ENCODE measurements around the gene TLR7.

The TLR7 gene

DNA sequence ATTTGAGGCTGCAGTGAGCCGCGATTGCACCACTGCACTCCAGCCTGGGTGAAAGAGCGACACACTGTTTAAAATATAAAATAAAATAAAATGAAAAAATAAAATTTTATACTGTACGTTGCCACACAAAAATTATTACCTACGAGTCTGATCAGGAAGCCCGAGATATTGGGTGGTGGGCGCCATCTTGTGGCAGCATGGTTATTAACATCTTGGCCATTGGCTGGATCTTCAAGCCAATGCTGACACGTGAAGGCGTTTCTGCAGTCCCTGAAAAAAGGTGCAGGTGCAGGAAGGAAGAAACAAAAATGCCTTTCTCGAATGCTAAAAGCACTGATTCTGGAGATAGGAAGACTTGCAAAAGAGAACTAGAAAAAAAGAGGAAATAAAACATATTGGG is 34.6 kb downstream of the TLR7 start:
- TF ChIP-seq CEBPB (IDR thresholded peaks at IDR 0.05) (no peak), ZBTB7A (IDR thresholded peaks at IDR 0.05; ENCODE audit: low read depth) (no peak), EP300 (IDR thresholded peaks at IDR 0.05; ENCODE audit: borderline replicate concordance) (no peak), RAD21 (IDR thresholded peaks at IDR 0.05; ENCODE audit: low read depth) (peak; percentile 60)
- TF ChIP-seq, protein P1, sequence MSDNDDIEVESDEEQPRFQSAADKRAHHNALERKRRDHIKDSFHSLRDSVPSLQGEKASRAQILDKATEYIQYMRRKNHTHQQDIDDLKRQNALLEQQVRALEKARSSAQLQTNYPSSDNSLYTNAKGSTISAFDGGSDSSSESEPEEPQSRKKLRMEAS (IDR thresholded peaks at IDR 0.05): 0 out of 2 replicates have a peak, but pooled peaks have one; percentile 34

DNA sequence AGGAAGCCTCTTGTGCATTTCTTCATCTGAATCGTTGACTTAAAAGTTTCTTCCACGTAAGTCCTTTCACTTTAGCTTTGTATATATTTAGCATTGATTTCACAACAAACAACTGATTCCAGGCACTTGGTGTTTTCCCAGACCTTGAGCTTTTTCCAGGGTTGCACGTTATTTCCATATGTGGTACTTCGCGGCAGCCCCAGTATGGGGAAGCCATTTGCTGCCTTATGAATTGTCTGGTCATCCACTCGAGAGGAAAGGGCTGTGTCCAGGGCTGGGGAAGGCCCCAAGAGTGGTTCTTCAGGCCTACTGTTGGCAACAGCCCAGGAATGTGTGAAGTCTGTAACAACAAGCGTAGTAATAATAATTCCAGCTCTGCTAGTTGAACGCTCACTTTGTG is 36.8 kb downstream of the TLR7 start:
- TF ChIP-seq, protein P1 (IDR thresholded peaks at IDR 0.05): no peak
- TF ChIP-seq CREB1 (IDR thresholded peaks at IDR 0.05; ENCODE audit: low read depth) (no peak), ZBTB7A (IDR thresholded peaks at IDR 0.05; ENCODE audit: low read depth) (no peak), TEAD4 (IDR thresholded peaks at IDR 0.05) (no peak), TAF1 (IDR thresholded peaks at IDR 0.05; ENCODE audit: low read depth) (no peak), FOXM1 (IDR thresholded peaks at IDR 0.05; ENCODE audit: borderline replicate concordance, low read depth) (no peak), YY1 (IDR thresholded peaks at IDR 0.05; ENCODE audit: low read depth) (no peak), EGR1 (IDR thresholded peaks at IDR 0.05) (no peak), REST (IDR thresholded peaks at IDR 0.05; ENCODE audit: low read depth) (no peak), RAD21 (IDR thresholded peaks at IDR 0.05; ENCODE audit: low read depth) (no peak), NFIC (IDR thresholded peaks at IDR 0.05) (no peak), EP300 (IDR thresholded peaks at IDR 0.05; ENCODE audit: borderline replicate concordance) (no peak), TCF12 (IDR thresholded peaks at IDR 0.05; ENCODE audit: low read depth) (no peak), USF1 (IDR thresholded peaks at IDR 0.05) (no peak), CEBPB (IDR thresholded peaks at IDR 0.05) (no peak)

GRCh38 chrX:12906046-12906761 is 39.3 kb downstream of the TLR7 start, which contains the start of gene TLR8:
Gene TLR8, plus strand, starts transcription at chrX:12906620. Its CDS starts 87 bp downstream, at chrX:12906707.
- TF ChIP-seq TCF12 (IDR thresholded peaks at IDR 0.05; ENCODE audit: low read depth) (no peak), YY1 (IDR thresholded peaks at IDR 0.05; ENCODE audit: low read depth) (no peak), USF1 (IDR thresholded peaks at IDR 0.05) (no peak), EP300 (IDR thresholded peaks at IDR 0.05; ENCODE audit: borderline replicate concordance) (no peak), ZBTB7A (IDR thresholded peaks at IDR 0.05; ENCODE audit: low read depth) (no peak), CREB1 (IDR thresholded peaks at IDR 0.05; ENCODE audit: low read depth) (no peak), RAD21 (IDR thresholded peaks at IDR 0.05; ENCODE audit: low read depth) (no peak), FOXM1 (IDR thresholded peaks at IDR 0.05; ENCODE audit: borderline replicate concordance, low read depth) (no peak), TEAD4 (IDR thresholded peaks at IDR 0.05) (no peak)
- TF ChIP-seq, protein P1 (IDR thresholded peaks at IDR 0.05): no peak

DNA sequence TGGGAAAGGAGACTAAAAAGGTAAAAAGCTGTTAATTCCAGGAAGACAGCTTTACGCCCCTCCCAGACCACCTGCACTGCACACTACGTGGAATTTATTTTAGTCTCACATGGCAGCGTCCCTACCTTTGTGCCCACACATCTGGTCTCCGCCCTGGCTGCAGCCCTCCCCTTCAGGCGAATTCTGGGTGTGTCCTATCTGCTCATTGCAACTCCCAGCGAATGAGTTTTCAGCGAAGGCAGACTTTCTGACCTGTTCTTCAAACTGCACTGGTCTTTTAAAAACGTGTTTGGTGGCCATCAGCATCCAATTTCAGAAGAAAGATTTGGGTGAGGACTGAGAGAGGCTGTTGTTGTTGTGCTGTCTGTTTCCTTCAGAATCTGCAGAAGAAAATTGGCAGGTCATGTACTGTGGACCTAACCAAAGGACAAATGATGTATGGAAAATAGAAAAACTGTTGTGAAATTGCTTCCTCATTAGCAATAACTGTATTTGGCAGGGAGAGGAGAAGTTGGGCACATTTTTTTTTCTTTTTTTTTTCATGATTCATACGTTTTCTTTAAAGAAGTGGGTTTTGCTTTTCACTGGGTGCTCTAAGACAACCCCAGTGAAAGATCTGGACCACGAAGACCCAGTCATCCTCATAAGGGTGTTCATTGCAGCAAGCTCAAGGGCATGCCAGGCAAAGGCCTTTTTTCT is 43.7 kb downstream of the TLR7 start:
- no peak for TF ChIP-seq TAF1 (IDR thresholded peaks at IDR 0.05; ENCODE audit: low read depth)
- no peak for TF ChIP-seq ZBTB7A (IDR thresholded peaks at IDR 0.05; ENCODE audit: low read depth)
- no peak for TF ChIP-seq CREB1 (IDR thresholded peaks at IDR 0.05; ENCODE audit: low read depth)
- no peak for TF ChIP-seq USF1 (IDR thresholded peaks at IDR 0.05)
- TF ChIP-seq EGR1 (IDR thresholded peaks at IDR 0.05): no peak
- TF ChIP-seq NFIC (IDR thresholded peaks at IDR 0.05): no peak
- no peak for TF ChIP-seq YY1 (IDR thresholded peaks at IDR 0.05; ENCODE audit: low read depth)
- TF ChIP-seq CEBPB (IDR thresholded peaks at IDR 0.05): no peak
- TF ChIP-seq FOXM1 (IDR thresholded peaks at IDR 0.05; ENCODE audit: borderline replicate concordance, low read depth): no peak
- no peak for TF ChIP-seq EP300 (IDR thresholded peaks at IDR 0.05; ENCODE audit: borderline replicate concordance)
- no peak for TF ChIP-seq TCF12 (IDR thresholded peaks at IDR 0.05; ENCODE audit: low read depth)
- no peak for TF ChIP-seq REST (IDR thresholded peaks at IDR 0.05; ENCODE audit: low read depth)
- TF ChIP-seq, protein P1 (IDR thresholded peaks at IDR 0.05): no peak
- TF ChIP-seq RAD21 (IDR thresholded peaks at IDR 0.05; ENCODE audit: low read depth): no peak
- no peak for TF ChIP-seq TEAD4 (IDR thresholded peaks at IDR 0.05)

Data from Ishikawa (cell line).